Astrocyte (in vitro differentiated cells and primary cell): ENCODE measurements around the gene ARIH1. TPM values are rescaled to one million over a fixed set of nuclear protein-coding genes. Genes with fewer than 3 reads are reported as not detected.

Experiments
- DNase-seq: peaks from one replicate; pipeline ENCODE4 v3.0.0-alpha.2; 2010; ENCODE audit warnings: low read depth
- FAIRE-seq: peaks from 2 replicates; lab custom pipeline; 2011; peaks lifted over from hg19 to GRCh38; lab: Jason Lieb, UNC
- H2AFZ ChIP-seq: 2 replicates; pipeline ENCODE4 v1.6.0; 2012; ENCODE audit warnings: low read depth, low read length, inconsistent platforms
- H3K27ac ChIP-seq: 2 replicates; pipeline ENCODE4 v1.5.1; 2011; ENCODE audit warnings: low read depth, low read length, inconsistent platforms
- H3K27me3 ChIP-seq: 2 replicates; pipeline ENCODE4 v1.6.0; 2011; ENCODE audit warnings: low read length, inconsistent platforms; ENCODE audit not compliant: insufficient read depth
- H3K36me3 ChIP-seq: 2 replicates; pipeline ENCODE4 v1.5.1; 2011; ENCODE audit warnings: low read length, inconsistent platforms; ENCODE audit not compliant: insufficient read depth
- H3K4me1 ChIP-seq: 2 replicates; pipeline ENCODE4 v1.5.1; 2011; ENCODE audit warnings: low read length, inconsistent platforms; ENCODE audit not compliant: insufficient read depth
- H3K4me2 ChIP-seq: 2 replicates; pipeline ENCODE4 v1.6.0; 2012; ENCODE audit warnings: low read length, inconsistent platforms
- H3K4me3 ChIP-seq: 2 replicates; pipeline ENCODE4 v1.5.1; 2011; ENCODE audit warnings: low read depth, mild to moderate bottlenecking, low read length, inconsistent platforms; ENCODE audit not compliant: insufficient read depth
- H3K79me2 ChIP-seq: 2 replicates; pipeline ENCODE4 v1.6.0; 2012; ENCODE audit warnings: mild to moderate bottlenecking, low read length, inconsistent platforms; ENCODE audit not compliant: insufficient read depth
- H3K9ac ChIP-seq: 2 replicates; pipeline ENCODE4 v1.6.0; 2012; ENCODE audit warnings: mild to moderate bottlenecking, low read length, inconsistent platforms
- H3K9me3 ChIP-seq: 2 replicates; pipeline ENCODE4 v1.5.1; 2012; ENCODE audit warnings: low read depth, mild to moderate bottlenecking, low read length, inconsistent platforms; ENCODE audit not compliant: insufficient read depth
- H4K20me1 ChIP-seq: 2 replicates; pipeline ENCODE4 v1.6.0; 2012; ENCODE audit warnings: low read length, inconsistent platforms; ENCODE audit not compliant: insufficient read depth
- H3K27ac Mint-ChIP-seq: one replicate; pipeline ENCODE4 v1.8.0; 2021; ENCODE audit warnings: mild to moderate bottlenecking, mixed read lengths; ENCODE audit not compliant: unreplicated experiment
- H3K27me3 Mint-ChIP-seq: one replicate; pipeline ENCODE4 v1.8.0; 2021; ENCODE audit warnings: low read depth, mixed read lengths; ENCODE audit not compliant: unreplicated experiment
- H3K36me3 Mint-ChIP-seq: one replicate; pipeline ENCODE4 v1.8.0; 2021; ENCODE audit warnings: low read depth, mixed read lengths; ENCODE audit not compliant: unreplicated experiment
- H3K4me1 Mint-ChIP-seq: one replicate; pipeline ENCODE4 v1.8.0; 2021; ENCODE audit warnings: low read depth, mixed read lengths; ENCODE audit not compliant: unreplicated experiment
- H3K4me3 Mint-ChIP-seq: one replicate; pipeline ENCODE4 v1.8.0; 2021; ENCODE audit warnings: mild to moderate bottlenecking, moderate library complexity, mixed read lengths; ENCODE audit not compliant: unreplicated experiment
- H3K9me3 Mint-ChIP-seq: one replicate; pipeline ENCODE4 v1.8.0; 2021; ENCODE audit warnings: mild to moderate bottlenecking, mixed read lengths; ENCODE audit not compliant: unreplicated experiment
- CTCF ChIP-seq: IDR thresholded peaks from 2 replicates; pipeline ENCODE4 v1.5.1; 2011; ENCODE audit warnings: low read depth, mild to moderate bottlenecking, inconsistent platforms, low read length, moderate library complexity; ENCODE audit not compliant: insufficient read depth
- EZH2 ChIP-seq: IDR thresholded peaks from 2 replicates; pipeline ENCODE4 v1.6.1; 2012; ENCODE audit warnings: mild to moderate bottlenecking, low read length, inconsistent platforms; ENCODE audit not compliant: insufficient read depth
- total RNA-seq: library from RNA; stranded (reverse); gene quantifications from 2 replicates; pipeline ENCODE4 v1.2.1, GENCODE V29; 2021

The ARIH1 gene
- total RNA-seq, 1 donor from 2014 or later = 212 TPM

GRCh38 chr15:72566973-72567372 is 92.8 kb downstream of the ARIH1 start:
- H4K20me1 ChIP-seq = peaks cover 22% of the 10 kb centered on the region
- peaks cover 4% of the 10 kb centered on the region for H3K4me1 Mint-ChIP-seq
- H3K27me3 ChIP-seq = no peaks in the 10 kb centered on the region
- H3K79me2 ChIP-seq = peaks cover 10% of the 10 kb centered on the region
- H3K4me1 ChIP-seq = no peaks in the 10 kb centered on the region
- no peak overlapping the region for H3K27ac Mint-ChIP-seq
- no peak overlapping the region for H3K4me2 ChIP-seq
- H3K27ac ChIP-seq = no peak overlapping the region
- H2AFZ ChIP-seq = no peak overlapping the region
- FAIRE-seq (no peak), DNase-seq (no peak)
- no peaks in the 10 kb centered on the region for H3K9me3 Mint-ChIP-seq
- H3K4me3 Mint-ChIP-seq = no peak overlapping the region
- no peaks in the 10 kb centered on the region for H3K27me3 Mint-ChIP-seq
- H3K36me3 Mint-ChIP-seq = peaks cover 14% of the 10 kb centered on the region
- H3K9ac ChIP-seq = no peak overlapping the region
- no peak for TF ChIP-seq EZH2
- no peak for TF ChIP-seq CTCF
- peaks cover 28% of the 10 kb centered on the region for H3K36me3 ChIP-seq
- no peaks in the 10 kb centered on the region for H3K9me3 ChIP-seq
- no peak overlapping the region for H3K4me3 ChIP-seq

- H3K9me3 ChIP-seq = no peaks in the 10 kb centered on the region
- peaks cover 4% of the 10 kb centered on the region for H3K36me3 Mint-ChIP-seq
- no peak overlapping the region for H3K9ac ChIP-seq
- H3K36me3 ChIP-seq = peaks cover 16% of the 10 kb centered on the region
- H3K9me3 Mint-ChIP-seq = no peaks in the 10 kb centered on the region
- H3K4me2 ChIP-seq = no peak overlapping the region
- peaks cover 24% of the 10 kb centered on the region for H4K20me1 ChIP-seq
- FAIRE-seq = no peak
- H3K4me1 ChIP-seq = no peaks in the 10 kb centered on the region
- no peaks in the 10 kb centered on the region for H3K27me3 ChIP-seq
- no peak overlapping the region for H2AFZ ChIP-seq
- H3K27me3 Mint-ChIP-seq = no peaks in the 10 kb centered on the region
- no peak for DNase-seq
- no peak overlapping the region for H3K4me3 ChIP-seq
- TF ChIP-seq EZH2 (no peak), CTCF (no peak)
- H3K4me3 Mint-ChIP-seq = no peak overlapping the region
- H3K79me2 ChIP-seq = peaks cover 4% of the 10 kb centered on the region
- H3K27ac ChIP-seq = no peak overlapping the region
- peaks cover 4% of the 10 kb centered on the region for H3K4me1 Mint-ChIP-seq
- no peak overlapping the region for H3K27ac Mint-ChIP-seq
Observed at GRCh38 chr15:72570059-72570458, 95.9 kb downstream of the ARIH1 start.

GRCh38 chr15:72579814-72580213 is 105.7 kb downstream of the ARIH1 start:
- peaks cover 34% of the 10 kb centered on the region for H3K36me3 ChIP-seq
- no peaks in the 10 kb centered on the region for H3K27me3 ChIP-seq
- no peak overlapping the region for H3K4me3 Mint-ChIP-seq
- H3K9ac ChIP-seq = no peak overlapping the region
- H4K20me1 ChIP-seq = peaks cover 14% of the 10 kb centered on the region
- H3K9me3 ChIP-seq = no peaks in the 10 kb centered on the region
- peaks cover 2% of the 10 kb centered on the region for H3K9me3 Mint-ChIP-seq
- peaks cover 15% of the 10 kb centered on the region for H3K4me1 Mint-ChIP-seq
- H3K27me3 Mint-ChIP-seq = no peaks in the 10 kb centered on the region
- peaks cover 32% of the 10 kb centered on the region for H3K36me3 Mint-ChIP-seq
- H3K27ac Mint-ChIP-seq = no peak overlapping the region
- TF ChIP-seq CTCF (no peak), EZH2 (no peak)
- FAIRE-seq = no peak
- H3K27ac ChIP-seq = no peak overlapping the region
- peaks cover 2% of the 10 kb centered on the region for H3K79me2 ChIP-seq
- H3K4me2 ChIP-seq = no peak overlapping the region
- no peak overlapping the region for H3K4me3 ChIP-seq
- no peak for DNase-seq
- H3K4me1 ChIP-seq = peaks cover 2% of the 10 kb centered on the region
- H2AFZ ChIP-seq = no peak overlapping the region
